SK-N-SH (cell line): ENCODE data around the gene DSCAML1. TPM values are rescaled to one million over a fixed set of nuclear protein-coding genes. Genes with fewer than 3 reads are reported as not detected.

Source experiments
- CTCF ChIA-PET: fragments of 300-600, 350-600 bp; formaldehyde crosslinking; extraction: SDS; loops from one replicate; lab custom pipeline; 2021; lab: Yijun Ruan, JAX
- POLR2A ChIA-PET: fragments of 350-600 bp; sonication (Branson Sonifier 250); formaldehyde crosslinking; extraction: SDS; loops from one replicate; lab custom pipeline; 2020; ENCODE audit warnings: antibody characterized with exemption, inconsistent platforms; lab: Yijun Ruan, JAX
- DNase-seq: peaks from one replicate; pipeline ENCODE4 v3.0.0; 2012
- H2AFZ ChIP-seq: fragments of 200-600 bp; sonication (generic); 2 replicates; pipeline ENCODE4 v1.8.1; 2016; ENCODE audit warnings: antibody characterized with exemption, mild to moderate bottlenecking, low read depth
- H3F3A ChIP-seq: fragments of 200-600 bp; sonication (generic); replicated peaks from 2 replicates; pipeline ENCODE3; 2016; ENCODE audit warnings: antibody characterized with exemption, mild to moderate bottlenecking; ENCODE audit not compliant: insufficient read depth
- H3K27ac ChIP-seq, 2 experiments: fragments of 200-500 bp in 1 of 2; fragments of 200-600 bp in 1 of 2; sonication (Bioruptor generic) in 1 of 2; sonication (generic), shearing (Covaris generic) in 1 of 2; 2 replicates each; pipeline versions ENCODE4 v1.5.1 to v1.6.1; 2014 to 2016; ENCODE audit warnings: low read depth in 2 of 2, inconsistent platforms in 1 of 2, low read length in 1 of 2, mild to moderate bottlenecking in 1 of 2, mixed read lengths in 1 of 2
- H3K27me3 ChIP-seq: fragments of 200-600 bp; sonication (generic), shearing (Covaris generic); 2 replicates; pipeline ENCODE4 v1.6.1; 2016; ENCODE audit warnings: mixed run types; ENCODE audit not compliant: insufficient read depth
- H3K36me3 ChIP-seq, 2 experiments: fragments of 200-500 bp in 1 of 2; fragments of 200-600 bp in 1 of 2; sonication (Bioruptor generic) in 1 of 2; sonication (generic) in 1 of 2; replicated peaks in 1 of 2; 2 replicates each; pipeline versions ENCODE3 to v1.5.1; 2014 to 2016; ENCODE audit warnings: low read length in 1 of 2, mild to moderate bottlenecking in 1 of 2; ENCODE audit not compliant: insufficient read depth in 2 of 2, control insufficient read depth in 1 of 2
- H3K4me1 ChIP-seq, 2 experiments: fragments of 200-500 bp in 1 of 2; fragments of 200-600 bp in 1 of 2; sonication (Bioruptor generic) in 1 of 2; sonication (generic), shearing (Covaris generic) in 1 of 2; 2 replicates each; pipeline versions ENCODE4 v1.5.1 to v1.6.1; 2014 to 2016; ENCODE audit warnings: low read depth in 1 of 2, low read length in 1 of 2, mixed run types in 1 of 2; ENCODE audit not compliant: insufficient read depth in 2 of 2, control insufficient read depth in 1 of 2
- H3K4me2 ChIP-seq: fragments of 200-600 bp; sonication (generic), shearing (Covaris generic); 2 replicates; pipeline ENCODE4 v1.6.1; 2017; ENCODE audit warnings: mixed run types
- H3K4me3 ChIP-seq, 2 experiments: fragments of 200-500 bp in 1 of 2; fragments of 200-600 bp in 1 of 2; sonication (Bioruptor generic) in 1 of 2; sonication (generic), shearing (Covaris generic) in 1 of 2; 2 replicates each; pipeline versions ENCODE4 v1.5.1 to v1.8.1; 2014 to 2016; ENCODE audit warnings: low read depth in 2 of 2, inconsistent platforms in 1 of 2, low read length in 1 of 2, mild to moderate bottlenecking in 1 of 2, mixed read lengths in 1 of 2, moderate library complexity in 1 of 2
- H3K79me2 ChIP-seq: fragments of 200-600 bp; sonication (generic); 2 replicates; pipeline ENCODE4 v1.8.1; 2017; ENCODE audit warnings: mild to moderate bottlenecking; ENCODE audit not compliant: insufficient read depth
- H3K9ac ChIP-seq: fragments of 200-600 bp; sonication (generic); 2 replicates; pipeline ENCODE4 v1.6.1; 2017; ENCODE audit warnings: mixed run types
- H3K9me2 ChIP-seq: fragments of 200-600 bp; sonication (generic); 2 replicates; pipeline ENCODE4 v1.6.1; 2017; ENCODE audit warnings: mixed run types
- H3K9me3 ChIP-seq: fragments of 200-600 bp; sonication (generic); 2 replicates; pipeline ENCODE4 v1.6.1; 2017; ENCODE audit warnings: mixed run types, mild to moderate bottlenecking, moderate library complexity
- H4K20me1 ChIP-seq: fragments of 200-600 bp; sonication (generic); 2 replicates; pipeline ENCODE4 v1.6.1; 2017; ENCODE audit warnings: mild to moderate bottlenecking, mixed run types; ENCODE audit not compliant: insufficient read depth
- CHD2 ChIP-seq: fragments of 150-350 bp; IDR thresholded peaks from 2 replicates; pipeline ENCODE4 v1.6.1; 2018; ENCODE audit warnings: low read length; ENCODE audit not compliant: partially characterized antibody
- ELF1 ChIP-seq: IDR thresholded peaks from 2 replicates; pipeline ENCODE4 v1.4.0; 2012
- EP300 ChIP-seq, 2 experiments: IDR thresholded peaks; 2 replicates each; pipeline versions ENCODE4 v1.4.0 to v1.6.1; 2012; ENCODE audit warnings: borderline replicate concordance in 1 of 2, low read depth in 1 of 2, low read length in 1 of 2
- EZH2phosphoT487 ChIP-seq: fragments of 200-600 bp; sonication (generic); IDR thresholded peaks from 2 replicates; pipeline ENCODE4 v1.6.1; 2017; ENCODE audit warnings: low read depth, mixed run types, mild to moderate bottlenecking, antibody characterized with exemption, moderate library complexity, borderline replicate concordance
- FOSL2 ChIP-seq: IDR thresholded peaks from 2 replicates; pipeline ENCODE4 v1.4.0; 2012; ENCODE audit warnings: low read depth, mild to moderate bottlenecking, moderate library complexity, borderline replicate concordance
- FOXM1 ChIP-seq: IDR thresholded peaks from 2 replicates; pipeline ENCODE4 v1.4.0; 2012; ENCODE audit warnings: low read depth, mild to moderate bottlenecking
- GABPA ChIP-seq: IDR thresholded peaks from 2 replicates; pipeline ENCODE4 v1.4.0; 2012; ENCODE audit warnings: low read depth, mild to moderate bottlenecking
- GATA2 ChIP-seq: sonication (generic); formaldehyde crosslinking; IDR thresholded peaks from 2 replicates; pipeline ENCODE4 v1.5.0; 2020; ENCODE audit warnings: mild to moderate bottlenecking, missing genetic modification reagents
- NFIC ChIP-seq: IDR thresholded peaks from 2 replicates; pipeline ENCODE4 v1.4.0; 2012; ENCODE audit warnings: borderline replicate concordance
- POLR2AphosphoS5 ChIP-seq: IDR thresholded peaks from 2 replicates; pipeline ENCODE4 v1.6.1; 2012; ENCODE audit warnings: low read depth, low read length
- RAD21 ChIP-seq: IDR thresholded peaks from 2 replicates; pipeline ENCODE4 v1.6.1; 2012; ENCODE audit warnings: mild to moderate bottlenecking, low read length
- RCOR1 ChIP-seq: fragments of 150-350 bp; IDR thresholded peaks from 2 replicates; pipeline ENCODE4 v1.6.1; 2017; ENCODE audit warnings: antibody characterized with exemption, low read length
- RFX5 ChIP-seq: IDR thresholded peaks from 2 replicates; pipeline ENCODE4 v1.6.1; 2012; ENCODE audit warnings: mild to moderate bottlenecking, improper control_type of control experiment, low read length
- RXRA ChIP-seq: IDR thresholded peaks from 2 replicates; pipeline ENCODE4 v1.4.0; 2012; ENCODE audit warnings: low read depth, mild to moderate bottlenecking, borderline replicate concordance
- SIN3A ChIP-seq: IDR thresholded peaks from 2 replicates; pipeline ENCODE4 v1.6.1; 2012; ENCODE audit warnings: low read depth, mild to moderate bottlenecking, low read length, moderate library complexity, borderline replicate concordance
- SMC3 ChIP-seq: IDR thresholded peaks from 2 replicates; pipeline ENCODE4 v1.6.1; 2012; ENCODE audit warnings: low read depth, low read length, improper control_type of control experiment
- TAF1 ChIP-seq: IDR thresholded peaks from 2 replicates; pipeline ENCODE4 v1.6.1; 2012; ENCODE audit warnings: low read depth, mild to moderate bottlenecking, low read length, moderate library complexity, borderline replicate concordance
- TCF12 ChIP-seq: IDR thresholded peaks from 2 replicates; pipeline ENCODE4 v1.4.0; 2012
- TEAD4 ChIP-seq: IDR thresholded peaks from 2 replicates; pipeline ENCODE4 v1.4.0; 2012; ENCODE audit warnings: mild to moderate bottlenecking, borderline replicate concordance; ENCODE audit not compliant: insufficient read depth
- WGBS: methylation state at CpG from one replicate; pipeline ENCODE4 v1.1.6; 2017; ENCODE audit warnings: low lambda C conversion rate; 5-methylcytosine and 5-hydroxymethylcytosine counted together
- polyA plus RNA-seq, 3 experiments: library from polyadenylated mRNA; depleted of rRNA; stranded (reverse); fragments of >200 nt; gene quantifications; 2 replicates each; pipeline ENCODE4 v1.2.3, GENCODE V29; 2012
- TF ChIP-seq, protein P1 (sequence below): IDR thresholded peaks from 2 replicates; pipeline ENCODE4 v1.6.1; 2012; ENCODE audit warnings: mild to moderate bottlenecking, low read depth, low read length, moderate library complexity

The DSCAML1 gene
- polyA plus RNA-seq, 1 of the 3 experiments (the other 2 are of a cell fraction): not detected

DNA sequence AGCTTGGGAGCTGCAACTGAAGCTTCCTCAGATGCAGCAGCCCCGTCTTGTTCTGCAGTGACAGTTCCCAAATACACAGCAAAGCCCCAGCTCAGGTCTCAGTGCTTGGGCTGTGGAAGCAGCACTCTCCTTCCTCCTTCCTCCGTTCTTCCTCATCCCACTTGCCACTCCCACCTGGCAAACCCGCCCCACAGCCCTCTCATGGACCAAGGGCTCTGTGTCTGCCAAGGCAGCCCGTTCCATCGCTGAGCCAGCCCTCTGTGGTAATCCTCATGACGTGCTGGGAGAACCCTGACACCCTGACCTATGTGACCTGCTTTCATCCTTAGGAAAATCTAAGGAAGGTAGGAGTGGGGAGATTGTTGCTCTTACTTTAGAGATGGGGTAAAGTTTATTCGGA lies 157.0 kb downstream of the DSCAML1 start:
- Histone ChIP-seq H3F3A (no peaks in the 10 kb centered on the region), H4K20me1 (no peaks in the 10 kb centered on the region), H3K4me1 (peaks cover 0 to 6% of the 10 kb centered on the region in 2 experiments; a peak in 1 of 4 replicates), H3K4me3 (no peak overlapping the region), H3K9ac (no peak overlapping the region), H3K79me2 (no peaks in the 10 kb centered on the region), H3K36me3 (no peaks in the 10 kb centered on the region), H3K27me3 (0 out of 2 replicates have a peak, but pooled peaks cover 5% of the 10 kb centered on the region), H3K27ac (no peak overlapping the region), H3K9me2 (no peaks in the 10 kb centered on the region), H3K9me3 (no peaks in the 10 kb centered on the region), H2AFZ (no peak overlapping the region)
- WGBS: 38% methylated on average over 7 of the region's 7 CpGs
- no peak for DNase-seq
- POLR2A ChIA-PET: interaction anchor here (1.2 kb wide), 1 partner anchor 9 kb away, joined by 5 read pairs; no protein-coding TSS in a partner anchor
- TF ChIP-seq CHD2 (no peak), RCOR1 (no peak), TAF1 (no peak), EZH2phosphoT487 (no peak), SIN3A (no peak), ELF1 (no peak), GATA2 (CRISPR knock-in tag) (no peak), POLR2AphosphoS5 (no peak), FOSL2 (no peak), NFIC (no peak), RXRA (no peak)
- TF ChIP-seq, all 33 proteins: peak for 0
- no peak overlapping the region for H3K4me2 ChIP-seq
- CTCF ChIA-PET: interaction anchor here (1.1 kb wide), 1 partner anchor 11 kb away, joined by 3 read pairs; no protein-coding TSS in a partner anchor

DNA sequence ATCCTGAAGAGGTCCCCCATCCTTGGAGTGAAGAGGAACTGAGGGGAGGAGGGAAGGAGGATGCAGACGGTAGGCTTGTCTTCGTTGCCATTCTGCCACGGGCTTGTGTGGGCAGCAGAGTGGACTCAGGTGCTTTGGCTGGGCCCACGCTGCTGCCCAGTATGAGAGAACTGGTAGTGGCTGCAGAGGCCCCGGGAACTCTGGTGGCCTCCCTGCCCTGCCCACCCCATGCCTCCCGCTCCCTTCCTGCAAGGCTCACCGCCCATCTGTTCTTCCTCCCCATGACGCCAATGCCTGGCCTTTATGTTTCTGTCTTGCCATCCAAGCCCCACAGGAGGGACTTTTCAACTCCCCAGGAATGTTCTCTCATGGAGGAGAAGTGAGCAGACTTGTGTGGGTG lies 157.4 kb downstream of the DSCAML1 start:
- Histone ChIP-seq H3F3A (no peaks in the 10 kb centered on the region), H3K36me3 (no peaks in the 10 kb centered on the region), H3K9me2 (no peaks in the 10 kb centered on the region), H3K9ac (no peak overlapping the region), H3K4me1 (peaks cover 0 to 6% of the 10 kb centered on the region in 2 experiments; a peak in 1 of 4 replicates), H3K79me2 (no peaks in the 10 kb centered on the region), H2AFZ (no peak overlapping the region), H3K4me3 (no peak overlapping the region), H3K9me3 (no peaks in the 10 kb centered on the region), H3K27me3 (0 out of 2 replicates have a peak, but pooled peaks cover 5% of the 10 kb centered on the region), H4K20me1 (no peaks in the 10 kb centered on the region), H3K4me2 (no peak overlapping the region), H3K27ac (no peak overlapping the region)
- CTCF ChIA-PET: interaction anchor here (1.1 kb wide), 1 partner anchor 11 kb away, joined by 3 read pairs; no protein-coding TSS in a partner anchor
- no peak for DNase-seq
- TF ChIP-seq EP300 (IDR thresholded peaks at IDR 0.05; ENCODE audit: borderline replicate concordance in 1 of 2, low read depth in 1 of 2, low read length in 1 of 2) (no peak), GABPA (no peak), POLR2AphosphoS5 (no peak), RAD21 (no peak), TEAD4 (no peak), SIN3A (no peak), RFX5 (no peak), RCOR1 (no peak), RXRA (no peak), TCF12 (no peak), FOSL2 (no peak), FOXM1 (no peak), TAF1 (no peak), SMC3 (no peak)
- TF ChIP-seq, protein P1, sequence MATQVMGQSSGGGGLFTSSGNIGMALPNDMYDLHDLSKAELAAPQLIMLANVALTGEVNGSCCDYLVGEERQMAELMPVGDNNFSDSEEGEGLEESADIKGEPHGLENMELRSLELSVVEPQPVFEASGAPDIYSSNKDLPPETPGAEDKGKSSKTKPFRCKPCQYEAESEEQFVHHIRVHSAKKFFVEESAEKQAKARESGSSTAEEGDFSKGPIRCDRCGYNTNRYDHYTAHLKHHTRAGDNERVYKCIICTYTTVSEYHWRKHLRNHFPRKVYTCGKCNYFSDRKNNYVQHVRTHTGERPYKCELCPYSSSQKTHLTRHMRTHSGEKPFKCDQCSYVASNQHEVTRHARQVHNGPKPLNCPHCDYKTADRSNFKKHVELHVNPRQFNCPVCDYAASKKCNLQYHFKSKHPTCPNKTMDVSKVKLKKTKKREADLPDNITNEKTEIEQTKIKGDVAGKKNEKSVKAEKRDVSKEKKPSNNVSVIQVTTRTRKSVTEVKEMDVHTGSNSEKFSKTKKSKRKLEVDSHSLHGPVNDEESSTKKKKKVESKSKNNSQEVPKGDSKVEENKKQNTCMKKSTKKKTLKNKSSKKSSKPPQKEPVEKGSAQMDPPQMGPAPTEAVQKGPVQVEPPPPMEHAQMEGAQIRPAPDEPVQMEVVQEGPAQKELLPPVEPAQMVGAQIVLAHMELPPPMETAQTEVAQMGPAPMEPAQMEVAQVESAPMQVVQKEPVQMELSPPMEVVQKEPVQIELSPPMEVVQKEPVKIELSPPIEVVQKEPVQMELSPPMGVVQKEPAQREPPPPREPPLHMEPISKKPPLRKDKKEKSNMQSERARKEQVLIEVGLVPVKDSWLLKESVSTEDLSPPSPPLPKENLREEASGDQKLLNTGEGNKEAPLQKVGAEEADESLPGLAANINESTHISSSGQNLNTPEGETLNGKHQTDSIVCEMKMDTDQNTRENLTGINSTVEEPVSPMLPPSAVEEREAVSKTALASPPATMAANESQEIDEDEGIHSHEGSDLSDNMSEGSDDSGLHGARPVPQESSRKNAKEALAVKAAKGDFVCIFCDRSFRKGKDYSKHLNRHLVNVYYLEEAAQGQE: no peak
- WGBS: 77% methylated on average over 8 of the region's 8 CpGs
- POLR2A ChIA-PET: interaction anchor here (1.2 kb wide), 1 partner anchor 9 kb away, joined by 5 read pairs; no protein-coding TSS in a partner anchor
